D721Med (cell line): ENCODE results near the gene AMOT.

Experiments
- DNase-seq: peaks from one replicate; pipeline ENCODE4 v3.0.0; 2011; ENCODE audit warnings: low spot score; ENCODE audit not compliant: insufficient read length
- FAIRE-seq: peaks from 2 replicates; lab custom pipeline; 2011; peaks lifted over from hg19 to GRCh38; lab: Jason Lieb, UNC
- TF ChIP-seq, protein P1 (sequence below): IDR thresholded peaks from 2 replicates; pipeline ENCODE4 v1.5.1; 2012; ENCODE audit warnings: mild to moderate bottlenecking, control low read depth; ENCODE audit not compliant: insufficient read depth; ENCODE audit errors: missing control alignments

AMOT gene

GRCh38 chrX:112819008-112819640 lies 21.5 kb downstream of the AMOT start:
- TF ChIP-seq, protein P1, sequence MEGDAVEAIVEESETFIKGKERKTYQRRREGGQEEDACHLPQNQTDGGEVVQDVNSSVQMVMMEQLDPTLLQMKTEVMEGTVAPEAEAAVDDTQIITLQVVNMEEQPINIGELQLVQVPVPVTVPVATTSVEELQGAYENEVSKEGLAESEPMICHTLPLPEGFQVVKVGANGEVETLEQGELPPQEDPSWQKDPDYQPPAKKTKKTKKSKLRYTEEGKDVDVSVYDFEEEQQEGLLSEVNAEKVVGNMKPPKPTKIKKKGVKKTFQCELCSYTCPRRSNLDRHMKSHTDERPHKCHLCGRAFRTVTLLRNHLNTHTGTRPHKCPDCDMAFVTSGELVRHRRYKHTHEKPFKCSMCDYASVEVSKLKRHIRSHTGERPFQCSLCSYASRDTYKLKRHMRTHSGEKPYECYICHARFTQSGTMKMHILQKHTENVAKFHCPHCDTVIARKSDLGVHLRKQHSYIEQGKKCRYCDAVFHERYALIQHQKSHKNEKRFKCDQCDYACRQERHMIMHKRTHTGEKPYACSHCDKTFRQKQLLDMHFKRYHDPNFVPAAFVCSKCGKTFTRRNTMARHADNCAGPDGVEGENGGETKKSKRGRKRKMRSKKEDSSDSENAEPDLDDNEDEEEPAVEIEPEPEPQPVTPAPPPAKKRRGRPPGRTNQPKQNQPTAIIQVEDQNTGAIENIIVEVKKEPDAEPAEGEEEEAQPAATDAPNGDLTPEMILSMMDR, result no peak
- no peak for FAIRE-seq
- DNase-seq, result no peak

DNA sequence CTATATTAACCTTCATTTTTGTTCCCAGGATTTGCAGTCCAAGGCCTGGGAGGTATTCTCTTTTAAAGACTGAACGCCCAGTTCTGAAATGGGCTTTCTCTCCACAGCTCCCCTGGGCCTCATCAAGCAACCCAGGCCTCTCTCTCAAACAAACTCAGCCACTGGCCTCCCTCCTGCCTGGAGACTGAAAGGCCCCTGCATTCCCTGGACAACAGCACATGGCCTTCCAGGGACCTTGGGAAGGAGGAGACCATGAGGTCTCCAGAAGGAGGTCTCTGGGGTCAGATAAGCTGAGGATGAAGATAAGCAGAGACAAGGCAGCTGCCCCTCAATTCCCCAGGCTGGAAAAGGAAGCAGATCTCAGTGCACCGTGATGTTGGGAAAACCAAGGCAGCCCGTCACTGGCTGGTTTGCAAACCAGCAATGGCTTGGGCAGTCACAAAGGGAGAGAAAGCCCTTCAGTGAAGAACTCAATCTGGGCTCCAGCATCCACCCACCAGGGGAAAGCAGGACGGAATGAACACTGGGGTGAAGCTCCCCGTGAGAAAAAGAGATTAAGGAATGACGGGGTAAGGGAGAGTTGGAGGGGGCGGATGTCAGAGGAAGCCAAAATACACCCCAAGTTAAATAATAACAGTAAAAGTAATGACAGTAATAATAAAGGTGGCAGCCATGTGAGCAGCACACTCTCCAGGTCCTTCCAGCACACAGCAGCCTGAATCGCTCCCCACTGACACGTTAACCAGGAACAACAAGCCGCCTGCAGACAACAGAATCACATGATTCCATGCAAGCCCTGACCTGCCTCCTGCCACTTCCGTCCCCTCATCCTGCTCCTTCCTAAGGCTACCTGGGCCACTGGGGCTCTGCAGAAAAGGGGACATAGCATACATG lies 22.3 kb downstream of the AMOT start:
- DNase-seq, result no peak
- FAIRE-seq, result no peak

DNA sequence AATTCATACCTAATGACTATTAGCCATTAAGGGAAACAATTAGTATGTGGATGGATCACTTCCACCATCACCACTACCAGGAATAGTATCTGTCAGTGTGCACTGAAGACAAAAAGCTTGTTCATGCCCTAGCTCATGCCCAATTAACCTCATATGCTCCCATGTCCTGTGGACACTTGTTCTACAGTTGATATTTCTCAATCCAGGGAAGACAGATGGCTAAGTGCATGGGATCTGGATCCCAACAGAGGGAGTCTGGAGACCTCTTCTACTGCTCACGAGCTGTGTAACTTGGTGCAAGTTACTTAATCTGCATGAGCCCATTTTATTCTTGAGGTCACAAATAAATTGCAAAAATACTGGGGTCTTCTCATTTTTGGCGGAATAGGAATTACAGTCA lies 23.7 kb downstream of the AMOT start:
- TF ChIP-seq, protein P1, result no peak
- no peak for FAIRE-seq
- no peak for DNase-seq

More for the DNA sequence above, 22.3 kb downstream of the AMOT start:
- TF ChIP-seq, protein P1, result no peak

DNA sequence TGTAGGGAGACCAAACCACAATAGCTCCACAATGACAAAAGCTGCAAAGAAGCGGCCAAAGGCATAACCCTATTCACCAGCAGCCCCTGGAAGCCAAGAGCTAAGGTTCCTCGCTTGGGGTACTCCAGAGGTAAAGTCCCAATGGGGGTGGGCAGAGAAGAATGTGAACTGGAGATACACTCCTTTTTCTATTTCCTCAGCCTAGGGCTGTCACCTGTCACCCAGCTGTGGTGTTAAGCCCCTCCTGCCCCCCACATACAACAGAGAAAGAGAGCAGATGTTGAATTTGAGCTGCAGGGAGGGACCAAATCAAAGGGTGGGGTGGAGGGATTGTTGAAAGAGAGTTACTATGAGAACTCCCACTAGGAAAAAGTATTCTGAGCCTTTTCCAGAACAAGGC lies 26.1 kb downstream of the AMOT start:
- DNase-seq (no peak), FAIRE-seq (no peak)
- TF ChIP-seq, protein P1, result no peak

- no peak for FAIRE-seq
- no peak for DNase-seq
- TF ChIP-seq, protein P1, result no peak
Observed at GRCh38 chrX:112812741-112813140, 27.9 kb downstream of the AMOT start.

DNA sequence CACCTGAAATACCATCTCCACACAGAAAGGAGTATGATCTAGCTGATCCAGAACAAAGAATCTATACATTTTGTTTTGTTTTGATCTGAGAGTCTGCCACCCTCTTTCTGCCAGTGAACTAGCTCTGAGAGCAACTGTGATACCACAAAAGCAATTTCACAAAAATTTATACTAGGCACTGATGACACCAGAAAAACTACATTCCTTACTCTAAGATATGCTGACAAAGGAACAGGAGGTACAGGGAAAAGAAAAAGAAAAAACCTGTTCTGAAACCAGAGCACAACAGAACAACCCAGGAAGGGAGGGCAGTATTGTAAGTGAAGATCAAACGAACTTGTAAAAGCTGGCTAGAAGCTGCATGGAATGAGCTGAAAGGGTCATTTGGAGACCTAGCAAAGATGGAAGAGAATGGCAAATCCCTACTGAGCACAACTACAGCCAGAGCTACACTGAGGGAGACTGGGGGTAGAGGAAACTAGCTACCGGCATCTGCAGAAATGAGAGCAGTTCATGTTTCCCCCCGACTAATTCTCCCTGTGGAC lies 31.9 kb downstream of the AMOT start:
- TF ChIP-seq, protein P1, result no peak
- FAIRE-seq, result no peak
- DNase-seq, result no peak

DNA sequence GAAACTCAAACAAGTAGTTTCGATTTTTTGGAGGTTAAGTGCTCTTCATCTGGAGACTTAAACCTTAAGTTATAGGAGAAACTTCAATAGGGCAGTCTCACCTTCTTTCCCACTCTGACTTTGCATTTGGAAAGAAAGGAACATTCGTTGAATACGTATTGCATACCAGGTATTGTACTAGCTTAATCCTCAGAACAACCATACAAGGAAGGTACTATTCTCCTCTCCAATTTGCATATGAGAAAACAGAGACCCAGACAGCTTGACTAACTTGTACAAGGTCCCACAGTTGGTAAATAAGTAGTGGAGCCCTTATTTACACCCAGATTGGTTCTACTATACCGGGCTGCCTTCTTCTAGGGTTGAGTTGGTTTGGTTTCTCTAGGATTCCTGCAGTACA lies 32.6 kb downstream of the AMOT start:
- FAIRE-seq, result no peak
- TF ChIP-seq, protein P1, result no peak
- DNase-seq, result no peak
